Peyer's patch (tissue), 4 donors: Measurements from ENCODE around the gene KCNK13. TPM values are rescaled to one million over a fixed set of nuclear protein-coding genes. Genes with fewer than 3 reads are reported as not detected.

Source experiments
- DNase-seq, 3 donors: peaks; one replicate each; pipeline ENCODE4 v3.0.0-alpha.2; 2017 to 2019
- H3K27ac ChIP-seq, 4 donors: fragments of 200-600 bp; sonication (generic); one replicate each; pipeline ENCODE4 v1.5.1; 2016 to 2019
- H3K27me3 ChIP-seq, 2 donors: fragments of 200-600 bp; sonication (generic); one replicate each; pipeline ENCODE4 v1.5.1; 2019
- H3K36me3 ChIP-seq, 3 donors: fragments of 200-600 bp; sonication (generic); one replicate each; pipeline ENCODE4 v1.5.1; 2016 to 2019
- H3K4me1 ChIP-seq, 4 donors: fragments of 200-600 bp; sonication (generic); one replicate each; pipeline ENCODE4 v1.5.1; 2016 to 2019
- H3K4me3 ChIP-seq, 4 donors: fragments of 200-600 bp; sonication (generic); 1 replicate in 3 of 4; 2 replicates in 1 of 4; pipeline ENCODE4 v1.5.1; 2016 to 2019; ENCODE audit warnings: mild to moderate bottlenecking in 1 of 4
- H3K9me3 ChIP-seq, 4 donors: fragments of 200-600 bp; sonication (generic); one replicate each; pipeline ENCODE4 v1.5.1; 2016 to 2019; ENCODE audit warnings: mild to moderate bottlenecking in 1 of 4
- CTCF ChIP-seq, 6 experiments: fragments of 450-650 bp in 4 of 6; fragments of 200-600 bp in 2 of 6; sonication (generic) in 1 of 6; IDR thresholded peaks; one replicate each; pipeline ENCODE4 v1.5.1; 2017 to 2019; ENCODE audit warnings: antibody characterized with exemption in 6 of 6, mild to moderate bottlenecking in 3 of 6, moderate library complexity in 1 of 6
- POLR2A ChIP-seq, 2 donors: fragments of 450-650 bp; IDR thresholded peaks; one replicate each; pipeline ENCODE4 v1.5.1; 2017; ENCODE audit warnings: antibody characterized with exemption in 2 of 2, mild to moderate bottlenecking in 2 of 2, moderate library complexity in 2 of 2
- total RNA-seq, 4 donors: library from RNA; depleted of rRNA; stranded (reverse); fragments of >200 nt; gene quantifications; one replicate each; pipeline ENCODE4 v1.1.0, GENCODE V29; 2016

KCNK13 gene
- total RNA-seq, 4 donors from 2014 or later: not detected

- Histone ChIP-seq H3K4me1 (no peaks in the 10 kb centered on the region), H3K27ac (no peak overlapping the region), H3K4me3 (no peak overlapping the region), H3K9me3 (no peaks in the 10 kb centered on the region), H3K36me3 (peaks cover 0 to 3% (median 0%) of the 10 kb centered on the region in 3 donors), H3K27me3 (no peaks in the 10 kb centered on the region)
- no peak for TF ChIP-seq CTCF (IDR thresholded peaks at IDR 0.05)
- TF ChIP-seq POLR2A (IDR thresholded peaks at IDR 0.05): no peak
- no peak for DNase-seq
These were observed 19.1 kb upstream of the KCNK13 start for GRCh38 chr14:90042496-90043252.

DNA sequence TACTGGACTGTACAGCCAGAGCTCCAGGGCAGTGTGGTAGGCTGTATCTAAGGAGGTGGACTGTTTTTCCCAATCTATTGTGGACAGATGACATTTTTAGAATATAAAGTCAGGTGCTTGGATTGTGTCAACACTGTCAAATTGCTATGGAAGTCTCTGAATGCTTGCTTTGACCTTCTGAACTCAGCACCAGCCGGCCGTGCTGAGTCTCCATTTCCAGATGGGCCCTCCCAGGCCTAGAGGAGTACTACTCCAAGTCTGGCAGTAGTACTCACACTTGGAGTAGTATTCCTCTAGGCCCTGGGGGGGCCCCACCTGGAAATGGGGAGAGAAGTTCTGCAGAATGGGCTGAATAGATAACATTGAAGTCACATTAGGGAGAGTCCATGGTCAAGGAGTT lies 16.2 kb upstream of the KCNK13 start:
- no peaks in the 10 kb centered on the region for H3K27me3 ChIP-seq
- TF ChIP-seq POLR2A (IDR thresholded peaks at IDR 0.05) (no peak), CTCF (IDR thresholded peaks at IDR 0.05) (no peak)
- no peak for DNase-seq
- no peaks in the 10 kb centered on the region for H3K9me3 ChIP-seq
- no peak overlapping the region for H3K27ac ChIP-seq
- peaks cover 0 to 3% (median 0%) of the 10 kb centered on the region in 3 donors for H3K36me3 ChIP-seq
- no peak overlapping the region for H3K4me3 ChIP-seq
- H3K4me1 ChIP-seq: no peaks in the 10 kb centered on the region

DNA sequence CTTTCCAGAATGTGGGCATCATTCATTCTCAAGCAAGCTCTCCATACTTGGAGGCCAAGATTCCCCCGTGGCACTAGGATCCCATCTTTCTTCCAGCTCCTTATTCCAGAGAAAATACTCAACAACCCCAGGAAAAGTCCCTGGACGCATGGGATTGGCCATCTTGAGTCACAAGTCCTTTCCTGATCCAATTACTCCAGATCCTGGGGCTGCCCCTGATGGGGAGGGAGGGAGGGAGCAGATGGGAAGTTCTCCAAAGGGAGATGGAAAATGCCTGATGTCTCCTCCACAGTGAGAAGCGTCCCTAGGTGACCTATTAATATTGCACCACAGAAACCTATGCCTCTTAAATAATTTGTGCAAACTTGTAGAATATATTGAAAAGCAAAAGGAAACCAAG lies 12.4 kb upstream of the KCNK13 start:
- DNase-seq: no peak
- Histone ChIP-seq H3K4me3 (no peak overlapping the region), H3K9me3 (no peaks in the 10 kb centered on the region), H3K36me3 (no peaks in the 10 kb centered on the region), H3K4me1 (no peaks in the 10 kb centered on the region), H3K27me3 (no peaks in the 10 kb centered on the region), H3K27ac (no peak overlapping the region)
- TF ChIP-seq CTCF (IDR thresholded peaks at IDR 0.05) (no peak), POLR2A (IDR thresholded peaks at IDR 0.05) (no peak)

DNA sequence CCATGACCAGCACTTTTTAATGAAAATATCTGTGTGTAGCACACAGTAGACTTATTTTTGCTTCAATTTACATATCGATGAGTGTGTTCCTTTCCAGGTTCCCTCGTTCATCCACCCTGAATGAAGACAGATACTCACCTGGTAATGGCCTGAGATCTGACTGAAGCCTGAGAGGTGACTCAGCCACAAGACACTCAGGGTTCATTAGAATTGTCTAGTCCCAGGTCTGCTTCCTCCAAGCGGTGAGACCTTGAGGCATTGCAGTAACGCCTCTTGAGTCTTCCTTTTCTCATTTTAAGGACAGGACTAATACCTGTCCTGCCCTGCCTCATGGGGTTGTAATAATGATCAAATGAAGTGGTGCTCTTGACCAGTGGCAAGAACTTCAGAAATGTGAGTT lies 11.5 kb upstream of the KCNK13 start:
- Histone ChIP-seq H3K4me1 (no peaks in the 10 kb centered on the region), H3K27ac (no peak overlapping the region), H3K27me3 (no peaks in the 10 kb centered on the region), H3K4me3 (no peak overlapping the region), H3K36me3 (no peaks in the 10 kb centered on the region), H3K9me3 (no peaks in the 10 kb centered on the region)
- TF ChIP-seq POLR2A (IDR thresholded peaks at IDR 0.05): no peak
- no peak for TF ChIP-seq CTCF (IDR thresholded peaks at IDR 0.05)
- DNase-seq: no peak

DNA sequence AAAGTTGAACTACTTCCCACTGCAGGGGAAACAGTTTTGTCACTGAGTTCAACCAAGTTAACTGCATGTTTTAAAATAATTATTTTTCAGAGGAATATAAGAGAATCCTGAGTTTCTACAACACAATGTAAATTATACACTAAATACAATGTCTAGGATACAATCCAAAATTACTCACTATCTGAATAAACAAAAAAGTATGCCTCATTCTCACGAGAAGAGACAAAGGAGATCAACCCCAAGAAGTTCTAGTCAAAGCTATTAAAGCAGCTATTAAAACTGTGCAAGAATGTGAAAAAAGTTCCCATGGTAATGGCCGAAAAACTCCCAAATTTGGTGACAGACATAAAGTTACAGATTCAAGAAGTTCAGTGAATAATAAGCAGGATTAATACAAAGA lies 8.8 kb upstream of the KCNK13 start:
- no peaks in the 10 kb centered on the region for H3K27me3 ChIP-seq
- H3K4me3 ChIP-seq: no peak overlapping the region
- TF ChIP-seq CTCF (IDR thresholded peaks at IDR 0.05) (no peak), POLR2A (IDR thresholded peaks at IDR 0.05) (no peak)
- no peaks in the 10 kb centered on the region for H3K9me3 ChIP-seq
- no peak overlapping the region for H3K27ac ChIP-seq
- no peaks in the 10 kb centered on the region for H3K4me1 ChIP-seq
- DNase-seq: no peak
- no peaks in the 10 kb centered on the region for H3K36me3 ChIP-seq
